ENCODE measurements around the gene ABHD1. TPM values are rescaled to one million over a fixed set of nuclear protein-coding genes. Genes with fewer than 3 reads are reported as not detected.
"Not testable (repeated sequence)": the region's sequence is repeated elsewhere in the genome, so short reads cannot be mapped to it uniquely, and the experiment has no call there.

The ABHD1 gene
- under 1 TPM in 5 of 6 donors, not detected in 1; 0.26 to 0.47 (median 0.34) TPM for total RNA-seq
- polyA plus RNA-seq = under 1 TPM; 0.27 to 0.99 TPM

DNA sequence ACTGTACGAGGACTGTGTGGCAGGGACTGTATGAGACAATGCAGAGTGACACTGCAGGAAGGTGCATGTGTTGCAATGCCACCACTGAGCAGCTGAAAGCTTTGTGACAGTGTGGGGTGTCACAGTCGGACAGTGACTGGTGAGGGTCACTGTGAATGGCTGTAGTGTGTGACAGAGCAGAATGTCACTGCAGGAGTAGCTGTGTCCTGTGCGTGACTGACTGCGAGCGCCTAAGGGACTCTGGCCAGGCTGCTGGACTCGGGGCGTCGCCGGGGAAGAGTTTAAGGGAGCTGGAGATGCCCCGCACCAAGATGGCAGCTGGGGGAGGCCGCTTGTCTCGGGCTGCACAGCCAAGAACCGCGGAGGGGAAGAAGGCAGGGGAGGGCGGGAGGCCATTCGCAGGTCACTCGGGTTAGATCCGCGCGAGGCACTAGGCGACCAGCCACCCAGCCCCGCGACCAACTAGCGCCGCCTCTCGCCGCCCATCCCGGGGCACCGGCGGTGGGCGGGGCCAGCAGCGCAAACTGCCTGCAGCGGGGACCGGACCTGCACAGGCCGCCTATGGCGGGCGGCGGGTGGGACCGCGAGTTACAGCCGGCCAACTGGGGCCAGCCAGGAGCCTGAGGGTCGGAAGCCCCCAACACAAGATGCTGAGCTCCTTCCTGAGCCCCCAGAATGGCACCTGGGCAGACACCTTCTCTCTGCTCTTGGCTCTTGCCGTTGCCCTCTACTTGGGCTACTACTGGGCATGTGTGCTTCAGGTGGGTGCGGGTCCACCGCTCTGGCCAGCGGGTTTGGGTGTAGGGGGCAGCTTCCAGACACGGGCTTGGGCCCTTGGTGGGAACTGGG is at the start of gene ABHD1:
Gene ABHD1, plus strand, starts transcription at position 514 of the 849 bp plus-strand sequence. Its CDS starts 134 bp downstream, at position 648.
- peak within 1 kb of the TSS; percentile 28 to 60 (median 52) for H3K4me3 ChIP-seq
- WGBS, 2 donors = 5 to 6% methylated on average over 46 to 47 of the region's 47 CpGs
- peak; percentile 44 to 87 (median 66) for DNase-seq
- H3K9me3 ChIP-seq = no peaks in the 10 kb centered on the region
- ATAC-seq = peak; percentile 78 to 99 (median 88)
- H3K27ac ChIP-seq = no peak within 1 kb of the TSS
- TF ChIP-seq, protein P1, sequence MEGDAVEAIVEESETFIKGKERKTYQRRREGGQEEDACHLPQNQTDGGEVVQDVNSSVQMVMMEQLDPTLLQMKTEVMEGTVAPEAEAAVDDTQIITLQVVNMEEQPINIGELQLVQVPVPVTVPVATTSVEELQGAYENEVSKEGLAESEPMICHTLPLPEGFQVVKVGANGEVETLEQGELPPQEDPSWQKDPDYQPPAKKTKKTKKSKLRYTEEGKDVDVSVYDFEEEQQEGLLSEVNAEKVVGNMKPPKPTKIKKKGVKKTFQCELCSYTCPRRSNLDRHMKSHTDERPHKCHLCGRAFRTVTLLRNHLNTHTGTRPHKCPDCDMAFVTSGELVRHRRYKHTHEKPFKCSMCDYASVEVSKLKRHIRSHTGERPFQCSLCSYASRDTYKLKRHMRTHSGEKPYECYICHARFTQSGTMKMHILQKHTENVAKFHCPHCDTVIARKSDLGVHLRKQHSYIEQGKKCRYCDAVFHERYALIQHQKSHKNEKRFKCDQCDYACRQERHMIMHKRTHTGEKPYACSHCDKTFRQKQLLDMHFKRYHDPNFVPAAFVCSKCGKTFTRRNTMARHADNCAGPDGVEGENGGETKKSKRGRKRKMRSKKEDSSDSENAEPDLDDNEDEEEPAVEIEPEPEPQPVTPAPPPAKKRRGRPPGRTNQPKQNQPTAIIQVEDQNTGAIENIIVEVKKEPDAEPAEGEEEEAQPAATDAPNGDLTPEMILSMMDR (IDR thresholded peaks at IDR 0.05) = no peak
- peaks cover 0 to 4% (median 1%) of the 10 kb centered on the region in 3 donors for H3K4me1 ChIP-seq
- H3K36me3 ChIP-seq = no peaks in the 10 kb centered on the region
- intact Hi-C loops (cut with DNase I) = no loop called here
- no peaks in the 10 kb centered on the region for H3K27me3 ChIP-seq
- no peak for FAIRE-seq

DNA sequence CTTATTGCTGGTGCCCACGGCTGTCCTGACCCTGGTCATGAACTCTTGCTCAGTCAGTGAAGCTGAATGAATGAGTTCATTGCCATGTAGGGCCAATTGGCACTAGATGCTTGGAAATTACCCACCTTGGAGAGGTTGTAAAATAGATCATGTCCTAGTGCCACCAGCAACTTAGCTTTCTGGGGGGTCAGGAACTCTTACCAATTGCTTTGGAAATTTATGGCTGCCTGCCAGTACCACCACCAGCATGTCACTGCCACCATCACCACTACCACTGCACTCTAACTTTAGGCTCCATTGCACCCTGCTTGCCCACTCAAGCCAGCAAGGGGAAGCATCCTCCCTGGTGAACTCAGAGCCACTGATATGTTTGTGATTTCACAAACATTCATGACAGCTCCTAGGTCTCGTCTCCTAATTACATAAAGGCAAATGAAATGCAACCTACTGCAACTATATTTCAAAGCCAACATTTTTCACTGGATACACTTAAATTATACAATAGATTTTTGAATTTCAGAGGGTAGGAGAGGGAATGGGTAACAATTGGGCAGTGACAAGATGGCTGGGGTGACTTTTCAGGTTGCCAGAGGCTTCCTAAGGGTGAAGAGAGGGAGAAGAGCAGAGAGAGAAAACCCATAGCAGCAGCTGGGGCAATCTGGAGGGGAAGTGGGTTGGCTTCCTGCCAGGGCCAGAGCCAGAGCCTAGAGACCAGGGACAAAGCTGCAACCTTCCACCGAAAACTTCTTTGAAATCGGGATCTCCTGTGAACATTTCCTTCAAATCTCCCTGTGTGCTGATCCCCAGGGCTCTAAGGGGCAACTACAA is 48.7 kb upstream of the ABHD1 start:
- intact Hi-C loops (cut with DNase I) = no loop called here
- ATAC-seq (no peak), DNase-seq (peak in 1 of 6 donors; percentile 49), FAIRE-seq (no peak)
- WGBS, 2 donors = 72 to 73% methylated on average over 4 of the region's 4 CpGs
- Histone ChIP-seq H3K27me3 (no peaks in the 10 kb centered on the region), H3K9me3 (no peaks in the 10 kb centered on the region), H3K4me3 (no peak overlapping the region), H3K27ac (no peak overlapping the region), H3K4me1 (peaks cover 5 to 13% (median 7%) of the 10 kb centered on the region in 3 donors), H3K36me3 (no peaks in the 10 kb centered on the region)
- TF ChIP-seq, protein P1 (IDR thresholded peaks at IDR 0.05) = no peak

DNA sequence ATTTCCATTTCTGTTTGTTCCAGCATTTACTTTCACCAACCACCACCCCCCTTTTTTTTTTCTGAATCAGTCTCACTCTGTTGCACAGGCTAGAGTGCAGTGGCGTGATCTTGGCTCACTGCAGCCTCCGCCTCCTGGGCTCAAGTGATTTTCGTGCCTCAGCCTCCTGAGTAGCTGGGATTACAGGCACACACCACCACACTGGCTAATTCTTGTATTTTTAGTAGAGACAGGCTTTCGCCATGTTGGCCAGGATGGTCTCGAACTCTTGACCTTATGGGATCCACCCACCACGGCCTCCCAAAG is 48.1 kb upstream of the ABHD1 start:
- intact Hi-C loops (cut with DNase I); H3K9me3 ChIP-seq; FAIRE-seq; H3K27ac ChIP-seq; H3K36me3 ChIP-seq; ATAC-seq; H3K4me1 ChIP-seq; H3K4me3 ChIP-seq; H3K27me3 ChIP-seq; DNase-seq: not testable (repeated sequence)
- 83 to 89% methylated on average over 6 of the region's 6 CpGs for WGBS, 2 donors

DNA sequence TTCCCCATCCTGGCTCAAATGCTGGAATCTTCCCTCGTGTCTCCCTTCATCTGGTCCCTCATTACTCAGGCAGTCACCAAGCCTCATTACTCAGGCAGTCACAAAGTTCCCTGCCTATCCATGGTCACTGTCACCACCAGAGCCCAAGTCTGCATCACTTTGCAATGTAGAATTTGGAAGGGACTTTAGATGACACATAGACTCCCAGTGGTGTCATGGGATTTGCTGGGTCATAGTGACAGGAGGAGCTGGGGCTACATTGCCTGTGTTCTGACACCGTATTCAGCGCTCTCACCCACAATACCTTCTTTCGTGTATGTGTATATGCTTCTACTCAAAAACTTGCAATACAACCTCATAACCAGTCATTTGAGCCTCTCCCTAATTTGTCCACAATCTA is 47.3 kb upstream of the ABHD1 start:
- no peak overlapping the region for H3K27ac ChIP-seq
- TF ChIP-seq, protein P1 (IDR thresholded peaks at IDR 0.05) = no peak

DNA sequence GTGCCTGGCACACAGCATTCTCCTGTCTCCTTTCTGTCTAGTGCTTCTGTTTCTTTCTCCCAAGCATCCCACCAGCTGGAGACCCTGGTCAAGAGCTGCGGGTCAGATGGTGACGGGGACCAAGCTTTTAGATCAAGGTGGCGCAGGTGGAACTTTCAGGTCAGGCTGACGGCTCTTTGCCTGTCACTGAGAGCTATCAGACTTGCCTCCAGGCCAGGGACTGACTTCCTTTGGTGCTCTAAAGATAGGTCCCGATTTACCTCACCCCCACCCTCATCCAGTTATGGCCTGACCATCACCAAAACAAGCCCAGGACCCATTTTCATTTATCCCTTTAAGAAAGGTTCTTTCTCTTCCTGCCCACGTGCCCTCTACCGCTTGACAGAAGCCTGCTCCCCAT is 46.4 kb upstream of the ABHD1 start:
- FAIRE-seq (no peak), ATAC-seq (no peak), DNase-seq (peak in 1 of 6 donors; percentile 9)
- intact Hi-C loops (cut with DNase I) = no loop called here
- Histone ChIP-seq H3K4me3 (no peak overlapping the region), H3K4me1 (peaks cover 0 to 14% (median 0%) of the 10 kb centered on the region in 3 donors), H3K27me3 (no peaks in the 10 kb centered on the region), H3K27ac (no peak overlapping the region), H3K36me3 (no peaks in the 10 kb centered on the region), H3K9me3 (no peaks in the 10 kb centered on the region)
- 64 to 72% methylated on average over 7 of the region's 7 CpGs for WGBS, 2 donors
- TF ChIP-seq, protein P1 (IDR thresholded peaks at IDR 0.05) = no peak

More for the DNA sequence above, 47.3 kb upstream of the ABHD1 start:
- Histone ChIP-seq H3K4me1 (peaks cover 0 to 7% (median 0%) of the 10 kb centered on the region in 3 donors), H3K4me3 (no peak overlapping the region), H3K9me3 (no peaks in the 10 kb centered on the region), H3K27me3 (no peaks in the 10 kb centered on the region), H3K36me3 (no peaks in the 10 kb centered on the region)
- no peak for DNase-seq
- intact Hi-C loops (cut with DNase I) = no loop called here
- 74 to 83% methylated on average over 4 of the region's 4 CpGs for WGBS, 2 donors
- FAIRE-seq = no peak
- no peak for ATAC-seq

Data from pancreas (tissue), 10 donors.